Measurements from ENCODE around the gene OCSTAMP.

OCSTAMP gene

DNA sequence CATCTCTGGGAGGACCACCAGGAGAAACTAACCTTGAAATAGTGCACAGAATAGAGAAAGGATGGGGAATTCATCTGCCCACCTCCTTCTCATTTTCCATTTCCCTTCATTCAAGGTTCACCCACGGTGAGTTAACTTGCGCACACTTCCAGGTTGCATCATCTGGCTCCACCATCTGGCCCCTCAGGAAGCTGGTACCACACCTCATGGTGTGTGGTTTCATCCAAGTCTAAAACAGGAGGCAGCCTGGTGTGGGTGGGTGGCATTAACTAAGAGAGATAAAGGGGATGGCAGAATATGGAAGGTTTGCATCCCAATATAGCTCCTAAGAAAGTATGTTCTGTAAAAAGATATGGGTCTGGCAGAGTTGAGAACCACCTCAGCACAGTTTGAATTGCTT lies 40.9 kb downstream of the OCSTAMP start:
- no peak for DNase-seq

DNA sequence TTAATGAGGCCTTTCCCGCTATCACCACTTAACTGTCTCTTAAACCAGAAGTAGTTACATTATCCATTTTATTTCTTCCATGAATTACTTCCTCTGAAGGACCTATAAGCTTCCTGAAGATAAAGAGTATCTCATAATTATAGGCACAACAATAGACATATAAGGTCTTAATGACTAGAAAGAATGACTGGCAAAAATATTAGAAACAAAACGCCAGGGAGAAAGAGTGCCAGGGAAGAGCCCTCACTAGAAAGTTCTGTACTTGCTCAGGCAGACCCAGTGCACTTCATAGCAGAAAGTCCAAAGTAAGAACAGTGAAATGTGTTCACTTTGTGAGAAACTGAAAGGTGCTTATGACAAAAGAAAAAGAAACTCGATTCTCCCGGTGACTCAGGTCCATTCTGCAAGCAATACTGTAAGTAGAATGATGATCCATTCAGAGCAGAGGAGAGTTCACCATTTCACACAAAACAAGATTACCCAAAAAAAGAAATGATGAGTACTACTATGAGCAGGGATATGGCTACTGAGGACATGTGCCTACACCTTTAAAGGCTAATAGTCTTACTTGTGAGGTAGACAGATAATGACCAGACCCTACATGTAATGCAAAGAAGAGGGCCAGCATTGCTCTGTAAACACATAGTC lies 42.6 kb downstream of the OCSTAMP start:
- DNase-seq, result no peak

DNA sequence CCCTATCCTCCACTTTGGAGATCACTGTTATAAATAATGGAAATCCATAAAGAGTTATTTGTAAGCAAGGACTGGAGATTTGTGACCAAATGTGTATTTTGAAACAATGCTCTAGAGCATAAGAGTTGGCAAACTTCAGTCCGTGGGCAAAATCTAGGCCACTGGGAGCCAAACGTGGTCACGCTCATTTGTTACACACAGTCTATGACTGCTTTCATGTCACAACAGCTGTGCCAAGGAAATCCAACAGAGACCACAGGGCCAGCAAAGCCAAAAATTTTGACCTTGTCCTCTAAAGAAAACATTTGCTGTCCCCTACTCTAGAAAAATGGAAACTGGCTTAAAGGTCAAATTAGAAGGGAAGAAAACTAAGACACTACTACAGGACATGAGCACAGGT lies 44.9 kb downstream of the OCSTAMP start:
- DNase-seq, result no peak

DNA sequence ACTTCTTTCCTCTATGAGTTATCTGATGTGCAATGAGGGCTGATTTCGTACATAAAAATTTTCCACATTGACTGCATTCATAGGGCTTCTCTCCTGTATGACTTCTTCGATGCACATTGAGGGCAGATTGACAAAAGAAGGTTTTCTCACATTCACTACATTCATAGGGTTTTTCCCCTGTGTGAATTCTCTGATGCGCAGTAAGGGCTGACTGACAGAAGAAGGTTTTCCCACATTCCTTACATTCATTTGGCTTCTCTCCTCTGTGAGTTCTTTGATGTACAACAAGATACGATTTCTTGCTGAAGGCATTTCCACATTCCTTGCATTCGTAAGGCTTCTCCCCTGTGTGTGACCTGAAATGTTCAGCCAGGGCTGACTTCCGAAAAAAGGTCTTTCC lies 48.5 kb downstream of the OCSTAMP start:
- DNase-seq, result no peak

DNA sequence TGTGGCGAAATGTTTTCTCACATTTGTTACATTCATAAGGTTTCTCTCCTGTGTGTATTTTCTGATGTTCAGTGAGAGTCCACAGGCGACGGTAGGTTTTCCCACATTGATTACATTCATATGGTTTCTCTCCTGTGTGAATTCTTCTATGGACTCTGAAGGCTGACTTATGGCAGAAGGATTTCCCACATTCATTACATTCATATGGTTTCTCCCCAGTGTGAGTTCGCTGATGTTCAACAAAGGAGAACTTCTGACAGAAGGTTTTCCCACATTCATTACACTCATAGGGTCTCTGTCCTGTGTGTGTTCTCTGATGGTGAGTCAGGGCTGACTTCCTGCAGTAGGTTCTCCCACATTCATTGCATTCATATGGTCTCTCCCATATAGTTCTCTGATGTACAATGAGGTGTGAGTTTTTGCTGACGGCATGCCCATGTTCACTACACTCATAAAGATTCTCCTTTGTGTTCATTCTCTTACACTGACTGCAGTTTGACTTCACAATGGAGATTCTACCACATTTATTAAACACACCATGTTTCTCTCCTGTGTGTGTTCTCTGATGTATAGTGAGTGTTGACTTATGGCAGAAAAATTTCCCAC lies 49.0 kb downstream of the OCSTAMP start:
- DNase-seq, result no peak

DNA sequence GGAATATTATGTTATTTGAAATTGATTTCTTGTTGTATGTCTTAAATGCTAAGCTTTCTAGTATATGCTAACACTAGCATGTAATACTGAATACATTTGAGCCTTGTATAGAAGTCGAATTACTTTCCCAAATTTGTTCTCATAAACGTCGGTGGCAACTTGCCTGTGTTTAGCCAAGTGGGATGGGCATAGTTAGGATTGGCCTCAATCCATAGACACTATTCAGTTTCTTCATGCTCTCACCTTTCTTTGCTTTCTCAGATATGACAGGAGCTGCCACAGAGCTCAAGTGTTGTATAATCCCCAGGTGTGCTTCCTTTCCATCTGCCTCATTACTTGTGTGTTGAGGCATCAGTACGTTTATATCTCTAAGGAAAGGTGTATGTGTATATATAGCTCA lies 56.4 kb downstream of the OCSTAMP start:
- no peak for DNase-seq

DNA sequence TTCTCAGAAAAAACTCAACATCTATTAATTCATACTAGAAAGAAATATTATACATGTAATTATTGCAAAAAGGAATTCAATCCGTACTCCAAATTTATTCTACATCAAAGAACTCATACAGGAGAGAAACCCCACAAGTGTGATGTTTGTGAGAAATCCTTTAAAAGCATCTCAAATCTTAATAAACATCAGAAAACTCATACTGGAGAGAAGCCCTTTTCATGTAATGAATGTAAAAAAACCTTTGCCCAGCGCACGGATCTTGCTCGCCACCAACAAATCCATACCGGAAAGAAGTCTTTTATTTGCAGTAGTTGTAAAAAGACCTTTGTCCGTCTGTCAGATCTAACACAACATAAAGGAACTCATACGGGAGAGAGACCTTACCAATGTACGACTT lies 59.1 kb downstream of the OCSTAMP start:
- no peak for DNase-seq

All from NCI-H1092 treated with DMSO at 0.1 percent for 48 hours (cell line).